Stimulated activated CD4-positive, alpha-beta T cell treated with anti-CD3 and anti-CD28 coated beads, Interleukin-1b, Interleukin-23, amount 100 ng/mL, for 24 hours (primary cell): ENCODE results near the gene SRSF7.
"Not testable (repeated sequence)": the region's sequence is repeated elsewhere in the genome, so short reads cannot be mapped to it uniquely, and the experiment has no call there.

Source experiments
- DNase-seq, 4 experiments: peaks; one replicate each; pipeline ENCODE4 v3.0.0-alpha.2; 2020; ENCODE audit warnings: low read depth in 4 of 4, low spot score in 1 of 4

The SRSF7 gene

DNA sequence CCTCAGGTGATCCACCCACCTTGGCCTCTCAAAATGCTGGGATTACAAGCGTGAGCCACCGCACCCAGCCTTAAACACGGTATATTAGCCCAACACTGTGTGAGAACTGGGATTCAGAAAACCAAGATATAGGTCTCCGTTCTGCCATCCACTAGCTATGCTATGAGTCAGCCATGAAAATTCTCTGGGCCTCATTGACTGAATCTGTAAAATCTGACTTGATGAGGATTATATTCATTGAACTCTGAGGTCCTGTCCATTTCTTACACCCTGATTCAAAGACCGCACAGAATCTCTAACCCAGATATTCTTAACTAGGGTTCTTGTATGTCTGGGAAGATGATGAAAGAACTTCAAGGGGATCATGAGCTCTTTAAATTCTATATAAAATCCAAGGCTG, 47.8 kb downstream of the SRSF7 start:
- not testable (repeated sequence) for DNase-seq

DNA sequence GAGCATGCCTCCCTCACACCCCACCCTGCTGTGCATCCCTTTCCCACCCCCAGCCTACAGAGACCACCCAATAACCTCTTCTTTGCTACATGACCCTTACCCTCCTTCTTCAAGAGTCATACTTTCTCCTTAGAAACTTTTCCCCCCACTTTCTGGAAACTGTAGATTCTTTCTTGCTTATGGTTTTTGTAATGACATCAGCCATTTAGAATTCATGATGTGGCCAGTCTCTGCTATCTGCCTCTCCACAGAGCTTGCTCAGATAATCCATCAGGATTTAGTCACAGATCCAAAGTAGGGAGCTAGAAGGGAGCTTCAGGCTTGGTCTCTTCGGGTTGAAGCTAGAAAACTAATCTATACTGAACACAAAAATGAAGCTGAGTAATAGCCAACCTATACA, 48.7 kb downstream of the SRSF7 start:
- DNase-seq = no peak

DNA sequence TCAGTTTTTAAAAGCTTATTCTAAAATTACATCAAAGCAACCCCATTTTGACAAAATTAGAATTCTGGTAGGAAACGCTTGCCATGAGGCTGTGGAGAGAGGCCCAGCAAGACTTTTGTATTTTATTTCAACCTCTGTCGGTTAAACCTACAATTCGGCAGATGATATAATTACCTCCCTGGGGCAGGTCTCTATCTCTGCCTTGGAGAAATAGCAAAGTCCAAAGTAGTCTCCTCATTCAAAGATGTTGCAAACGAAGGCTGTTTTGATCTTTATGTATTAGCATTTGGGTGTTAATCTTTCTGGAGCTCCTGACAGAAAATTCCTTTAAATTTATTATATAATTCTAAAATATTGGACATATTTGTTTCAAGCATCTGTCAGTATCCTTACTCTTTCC, 49.6 kb downstream of the SRSF7 start:
- no peak for DNase-seq

GRCh38 chr2:38700881-38701458, 50.2 kb downstream of the SRSF7 start:
- DNase-seq = no peak

GRCh38 chr2:38700113-38700785, 50.9 kb downstream of the SRSF7 start:
- no peak for DNase-seq

DNA sequence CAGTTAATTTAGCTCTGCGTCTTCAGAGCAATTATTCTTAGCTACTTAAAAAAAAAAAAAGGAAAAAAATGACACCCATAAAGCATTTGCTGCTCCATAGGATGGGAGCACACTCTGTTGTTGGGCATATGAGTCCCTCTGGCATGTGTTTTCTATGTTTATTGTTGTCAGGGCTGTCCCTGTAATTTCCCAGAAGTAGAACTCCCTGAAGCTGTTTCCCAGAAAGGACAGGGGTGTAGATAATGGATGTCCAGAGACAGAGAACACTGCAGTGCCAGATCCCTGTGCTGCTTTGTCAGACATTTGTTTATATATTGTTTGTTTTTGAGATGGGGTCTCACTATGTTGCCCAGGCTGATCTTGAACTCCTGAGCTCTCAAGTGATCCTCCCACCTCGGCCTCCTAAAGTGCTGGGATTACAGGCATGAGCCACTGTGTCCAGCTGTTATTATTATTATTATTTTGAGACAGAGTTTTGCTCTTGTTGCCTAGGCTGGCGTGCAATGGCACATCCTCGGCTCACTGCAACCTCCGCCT, 52.6 kb downstream of the SRSF7 start:
- no peak for DNase-seq

- DNase-seq = no peak
Observed at GRCh38 chr2:38697116-38697840, 53.9 kb downstream of the SRSF7 start.
